NCI-H69 (cell line): ENCODE results near the gene GLRA1.

Source experiments
- DNase-seq: peaks from one replicate; lab custom pipeline; 2025; lab: John Stamatoyannopoulos, UW

The GLRA1 gene

DNA sequence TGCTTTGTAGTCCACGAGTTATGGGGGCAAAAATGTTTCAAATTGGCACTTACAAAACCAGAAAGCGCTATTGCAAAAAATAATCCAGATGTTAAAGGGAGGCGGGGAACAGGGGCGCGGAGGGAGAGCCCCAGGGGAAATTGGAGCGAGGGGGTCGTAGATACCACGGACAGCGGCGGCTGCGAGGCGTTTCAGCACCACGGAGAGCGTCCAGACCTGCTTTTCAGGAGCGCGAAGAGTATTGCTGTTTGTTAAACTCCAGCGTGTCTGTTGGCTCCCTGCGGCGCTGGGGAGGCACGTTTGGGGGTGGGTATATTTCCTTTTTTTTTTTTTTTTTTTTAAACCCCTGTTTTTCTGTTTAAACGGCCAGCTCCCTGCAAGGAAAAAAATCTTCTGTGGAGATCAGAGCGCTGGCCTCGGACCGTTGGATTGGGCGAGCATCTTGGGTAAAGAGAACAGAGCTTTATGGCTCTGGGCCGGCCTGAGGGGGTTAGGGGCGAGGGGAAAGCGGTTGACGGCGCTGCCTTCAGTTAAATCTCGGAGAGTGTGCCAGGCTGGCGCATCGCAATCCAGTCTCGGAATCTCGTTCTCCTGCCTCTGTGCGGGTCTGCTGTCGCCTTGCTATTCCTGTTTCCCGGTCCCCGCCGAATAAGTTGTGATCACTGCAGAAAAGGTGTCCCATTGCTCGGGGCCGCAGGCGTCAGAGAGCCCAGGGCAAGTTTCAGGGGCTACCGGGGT, at the start of gene GLRA1:
Gene GLRA1, minus strand, starts transcription at position 288 of the 738 bp plus-strand sequence. CDS start 302 bp downstream, outside the sequence.
- peak; percentile 51 for DNase-seq

DNA sequence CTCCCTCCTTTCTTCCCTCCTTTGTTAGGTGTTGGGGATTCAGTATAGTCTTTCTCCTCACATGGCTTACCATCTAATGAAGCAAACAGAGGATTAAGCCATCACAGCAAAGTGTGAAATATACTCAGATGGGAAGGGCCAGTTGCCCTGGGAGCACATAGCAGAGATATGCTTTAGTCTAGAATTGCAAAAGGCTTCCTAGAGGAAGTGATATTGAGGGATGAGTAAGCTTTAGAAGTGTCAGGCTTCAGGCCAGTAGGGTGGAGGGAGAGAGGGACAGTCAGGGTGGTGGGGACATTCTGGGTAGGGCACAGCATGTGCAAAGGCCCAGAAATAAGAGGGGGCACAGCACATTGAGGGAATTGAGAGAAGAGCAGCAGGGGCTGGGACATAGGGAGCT, 46.2 kb upstream of the GLRA1 start:
- DNase-seq, result no peak

DNA sequence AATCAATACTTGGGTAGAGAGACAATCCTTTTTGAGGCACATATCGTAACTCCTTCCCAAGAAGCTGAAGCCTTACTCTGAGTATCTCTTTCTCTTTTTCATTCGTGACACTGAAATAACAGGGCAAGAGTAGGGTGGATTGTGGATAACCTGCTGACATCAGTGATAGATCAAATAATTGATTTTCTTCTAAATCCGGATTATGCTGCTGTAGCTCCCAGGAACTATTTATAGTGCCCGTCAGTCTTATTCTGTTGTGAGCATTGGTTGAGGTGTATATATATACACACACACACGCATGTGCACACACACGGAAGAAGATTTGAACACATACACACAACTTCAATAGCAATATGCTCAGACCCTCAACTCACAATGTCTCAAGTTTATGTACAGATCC, 43.2 kb upstream of the GLRA1 start:
- no peak for DNase-seq

DNA sequence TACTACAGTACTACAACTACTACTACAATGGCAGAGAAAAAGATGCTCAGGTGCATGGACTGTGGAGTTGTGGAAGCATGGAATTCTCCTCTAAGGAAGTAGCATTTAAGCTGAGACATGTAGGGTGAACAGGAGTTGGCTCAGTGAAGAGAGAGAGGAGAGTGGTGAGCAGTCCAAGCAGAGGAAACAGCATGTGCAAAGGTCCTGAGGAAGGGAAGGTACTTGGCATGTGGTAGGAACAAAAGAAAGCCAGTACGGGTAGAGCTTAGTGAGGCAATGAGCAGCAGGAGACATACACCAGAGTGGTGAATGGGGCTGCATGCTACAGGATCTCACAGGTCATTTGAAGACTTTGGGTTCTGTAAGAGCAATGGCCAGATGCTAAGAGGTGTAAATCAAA, 41.4 kb upstream of the GLRA1 start:
- no peak for DNase-seq

DNA sequence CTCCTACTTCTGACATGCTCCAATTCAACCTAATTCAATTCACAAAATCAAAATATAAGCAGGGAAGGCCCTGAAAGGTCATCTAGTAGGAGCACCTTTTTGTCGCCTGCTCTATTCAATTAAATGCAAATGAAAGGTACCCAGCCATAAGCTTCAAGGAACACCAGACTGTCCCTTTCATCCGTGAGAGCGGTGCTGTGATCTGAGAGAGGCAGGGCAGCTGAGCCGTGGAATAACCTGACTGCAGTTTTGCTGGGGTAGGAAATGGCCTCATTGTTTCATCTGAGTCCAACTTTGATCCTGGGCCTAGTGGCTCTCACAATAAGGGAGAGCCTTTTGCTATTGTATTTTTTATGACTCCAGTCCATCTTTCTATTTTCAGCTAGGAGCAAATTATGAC, 39.8 kb upstream of the GLRA1 start:
- no peak for DNase-seq

DNA sequence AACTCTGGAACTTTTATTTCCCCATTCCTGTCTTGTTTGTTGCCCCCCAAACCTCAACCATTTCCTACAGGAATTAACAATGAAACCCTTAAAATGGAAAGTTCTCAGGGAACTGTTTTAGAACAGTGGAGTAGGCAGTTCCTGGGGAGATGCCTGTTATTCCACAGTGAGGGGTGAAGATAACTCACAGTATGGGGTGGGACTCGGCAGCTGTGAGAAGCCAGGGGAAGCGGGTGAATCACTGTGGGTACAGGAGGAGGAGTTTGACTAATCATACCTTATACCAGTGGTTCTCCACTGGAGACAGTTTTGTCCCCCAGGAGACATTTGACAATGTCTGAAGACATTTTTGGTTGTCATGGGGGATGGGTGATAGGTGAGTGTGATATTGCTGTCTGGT, 36.9 kb upstream of the GLRA1 start:
- DNase-seq, result peak; percentile 22

DNA sequence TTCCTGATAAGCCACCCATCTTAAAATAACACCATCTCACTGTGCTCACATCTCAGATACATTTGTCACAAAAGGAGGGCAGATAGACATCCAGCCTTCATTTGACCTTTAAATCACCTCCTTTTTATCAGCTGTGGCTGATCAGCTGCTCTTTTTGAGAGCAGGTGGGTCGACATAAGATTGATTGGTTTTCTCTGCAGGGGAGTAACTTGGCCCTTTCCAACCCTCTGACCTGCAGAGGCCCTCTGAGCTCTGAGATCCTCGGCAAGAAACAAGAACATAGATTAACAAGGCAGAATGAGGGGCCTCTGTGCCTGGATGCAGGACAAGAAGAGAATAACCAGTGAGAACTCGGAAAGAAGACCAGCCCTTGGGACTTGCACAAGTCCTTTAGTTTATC, 33.5 kb upstream of the GLRA1 start:
- no peak for DNase-seq

DNA sequence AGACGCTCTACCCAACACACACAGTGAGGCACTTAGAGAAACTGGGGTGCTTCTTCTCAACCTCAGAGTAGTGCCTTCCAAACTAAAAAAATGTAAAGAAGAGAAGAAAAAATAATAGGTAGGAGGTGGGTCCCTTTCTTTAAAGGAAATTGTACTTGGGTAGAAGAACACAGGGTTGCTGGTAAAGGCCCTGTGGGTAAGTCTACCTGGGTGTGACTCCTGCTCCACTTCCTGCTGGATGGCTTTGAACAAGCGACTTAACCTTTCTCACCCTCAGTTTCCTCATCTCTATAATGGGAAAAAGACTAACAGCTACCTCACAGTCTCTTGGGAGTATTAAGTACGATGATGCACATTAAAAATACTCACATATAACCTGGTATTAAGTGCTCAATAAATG, 32.1 kb upstream of the GLRA1 start:
- DNase-seq, result no peak

DNA sequence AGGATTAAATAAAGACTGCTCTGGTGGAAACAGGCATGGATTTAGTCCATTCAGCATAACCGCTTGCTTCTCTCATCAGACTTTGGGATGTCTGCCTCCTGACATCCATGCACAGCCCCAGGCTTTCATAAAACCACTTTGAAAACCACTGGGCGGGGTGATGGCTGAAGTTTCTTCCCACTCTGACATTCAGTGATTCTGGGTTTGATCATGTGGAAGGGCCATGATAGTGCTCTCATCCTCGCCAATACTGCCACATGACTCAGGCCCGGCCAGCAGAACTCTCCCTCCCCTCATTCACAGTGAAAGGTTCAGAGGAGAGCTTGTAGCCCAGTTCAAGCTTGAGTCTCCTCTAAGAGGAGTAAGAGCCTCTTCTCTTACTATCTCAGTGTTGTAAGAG, 29.6 kb upstream of the GLRA1 start:
- no peak for DNase-seq

DNA sequence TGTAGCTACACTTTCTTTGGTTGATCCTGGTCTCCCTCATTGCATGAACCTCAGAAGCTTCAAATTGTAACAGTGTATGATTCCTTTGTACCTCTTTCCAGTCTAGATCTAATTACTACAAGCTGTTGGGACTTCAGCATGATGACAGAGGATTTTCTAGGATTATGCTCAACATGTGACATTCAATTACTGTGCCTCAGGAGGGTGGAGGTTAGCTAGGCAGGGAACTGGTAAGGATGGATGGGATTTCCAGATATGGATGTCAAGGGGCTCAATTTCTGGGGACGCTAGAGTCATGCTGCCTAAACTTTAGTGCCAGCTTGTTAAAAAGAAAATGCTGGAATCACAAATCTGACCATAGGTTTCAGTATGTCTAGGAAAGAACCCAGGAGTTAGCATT, 29.2 kb upstream of the GLRA1 start:
- no peak for DNase-seq

DNA sequence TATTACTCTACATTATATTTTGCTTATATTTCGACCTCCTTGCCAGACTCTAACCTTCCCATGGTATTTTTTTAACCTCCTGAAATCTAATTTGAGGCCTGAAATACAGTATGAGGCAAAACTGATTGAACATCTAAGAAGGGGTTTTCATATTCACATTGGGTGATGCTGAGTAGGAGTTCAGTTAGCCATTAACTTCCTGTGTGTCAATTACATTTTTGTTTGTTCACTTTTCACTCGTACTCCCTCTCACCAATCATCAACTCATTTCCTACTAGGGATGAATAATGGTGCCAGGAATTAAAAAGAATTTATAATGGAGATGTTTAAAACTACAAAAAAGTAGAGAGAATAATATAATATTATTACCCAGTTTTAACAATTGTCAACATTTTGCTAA, 27.6 kb upstream of the GLRA1 start:
- DNase-seq, result no peak

DNA sequence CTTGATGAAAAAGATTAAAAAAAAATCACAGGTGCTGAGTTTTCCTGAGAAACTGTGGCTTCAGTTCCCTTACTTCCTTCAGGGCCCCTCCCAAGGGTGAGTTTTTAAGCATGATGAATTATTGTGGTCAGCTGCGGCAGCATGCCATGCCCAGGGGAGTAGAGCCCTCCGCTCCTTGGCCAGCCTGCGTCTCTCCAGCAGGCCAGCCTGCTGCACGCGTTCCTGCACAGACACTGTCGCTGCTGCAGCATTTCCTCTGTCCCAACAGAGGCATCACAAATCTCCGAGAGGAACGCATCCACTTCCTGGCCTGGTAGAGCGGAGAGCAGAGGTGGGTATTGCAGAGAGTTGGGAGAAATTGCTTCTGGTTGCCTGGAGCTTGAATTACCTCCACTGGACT, 26.1 kb upstream of the GLRA1 start:
- DNase-seq, result no peak

DNA sequence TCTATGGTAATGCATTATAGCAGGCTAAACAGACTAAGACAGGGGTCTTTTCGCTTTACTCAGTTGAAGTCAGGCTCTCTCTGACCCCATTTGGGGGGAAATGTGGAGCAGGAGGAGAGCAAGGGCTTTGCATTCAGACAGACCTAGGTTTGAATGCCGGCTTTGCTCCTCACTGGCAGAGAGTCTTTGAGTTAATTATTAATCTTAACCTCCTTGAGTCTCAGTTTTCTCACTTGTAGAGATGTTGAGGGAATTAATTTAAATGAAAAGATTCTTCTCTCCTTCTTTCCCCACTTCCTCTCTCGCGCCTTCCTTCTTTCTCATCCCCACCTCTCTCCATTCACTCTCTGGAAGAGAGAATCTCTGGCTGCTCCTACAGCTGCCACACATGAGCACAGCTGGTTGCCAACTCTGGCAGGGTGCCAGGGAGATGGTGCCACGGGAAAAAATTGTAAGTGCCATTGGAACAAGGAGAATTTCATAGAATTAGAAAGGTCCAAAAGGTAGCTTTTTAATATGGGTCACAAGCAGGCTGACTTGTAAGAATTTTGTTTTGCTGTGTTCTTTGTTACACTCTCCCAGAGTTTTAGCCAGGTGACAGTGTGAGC, 25.2 kb upstream of the GLRA1 start:
- DNase-seq, result peak; percentile 48

DNA sequence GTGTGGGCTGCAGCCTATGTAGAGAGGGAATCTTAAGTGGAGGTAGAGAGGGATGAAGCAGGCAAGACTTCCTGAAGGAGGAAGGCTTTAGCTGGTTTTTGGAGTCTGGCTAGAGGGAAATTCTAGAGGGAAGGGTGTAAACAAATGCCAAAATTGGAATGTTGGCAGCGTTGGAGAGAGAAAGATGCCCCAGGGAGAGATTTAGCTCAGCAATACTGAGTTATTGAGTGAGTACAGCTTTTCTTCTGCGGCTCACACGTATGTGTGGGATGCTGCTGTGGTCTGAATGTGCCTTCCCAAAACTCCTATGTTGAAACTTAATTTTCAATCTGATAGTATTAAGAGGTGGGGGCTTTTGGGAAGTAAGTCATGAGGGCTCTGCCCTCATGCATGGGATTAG, 24.5 kb upstream of the GLRA1 start:
- no peak for DNase-seq

DNA sequence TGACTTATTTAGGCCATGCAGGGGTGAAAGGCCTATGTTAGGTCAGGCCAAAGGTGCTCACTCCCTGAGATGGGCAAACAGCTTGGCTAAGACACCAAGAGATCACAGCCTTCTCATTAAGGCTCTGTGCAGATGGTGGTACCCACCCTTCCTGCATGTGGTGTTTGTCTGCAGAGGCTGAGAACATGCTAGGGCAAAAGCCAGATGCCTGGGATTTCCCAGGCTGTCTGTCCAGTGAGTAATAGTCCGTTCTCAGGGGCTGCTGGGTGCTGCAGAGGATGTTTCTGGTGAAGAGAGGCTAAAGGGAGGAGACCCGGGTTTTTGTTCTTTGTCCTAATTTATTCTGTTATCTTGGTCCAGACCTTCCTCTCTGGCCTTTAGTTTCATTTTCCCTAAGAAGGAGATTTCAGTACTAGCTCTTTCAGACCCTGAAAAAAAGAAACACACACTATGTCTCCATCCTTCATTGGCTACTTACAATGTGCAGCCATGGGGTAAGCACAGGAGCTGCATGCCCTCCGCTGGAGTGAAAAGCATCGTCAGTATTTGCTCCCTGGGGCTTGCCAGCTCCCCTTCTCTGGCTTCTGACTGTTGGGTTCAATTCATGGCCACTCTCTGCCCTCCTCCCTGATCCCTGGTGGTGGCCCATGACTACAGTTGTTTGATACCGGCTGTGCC, 23.4 kb upstream of the GLRA1 start:
- DNase-seq, result no peak

DNA sequence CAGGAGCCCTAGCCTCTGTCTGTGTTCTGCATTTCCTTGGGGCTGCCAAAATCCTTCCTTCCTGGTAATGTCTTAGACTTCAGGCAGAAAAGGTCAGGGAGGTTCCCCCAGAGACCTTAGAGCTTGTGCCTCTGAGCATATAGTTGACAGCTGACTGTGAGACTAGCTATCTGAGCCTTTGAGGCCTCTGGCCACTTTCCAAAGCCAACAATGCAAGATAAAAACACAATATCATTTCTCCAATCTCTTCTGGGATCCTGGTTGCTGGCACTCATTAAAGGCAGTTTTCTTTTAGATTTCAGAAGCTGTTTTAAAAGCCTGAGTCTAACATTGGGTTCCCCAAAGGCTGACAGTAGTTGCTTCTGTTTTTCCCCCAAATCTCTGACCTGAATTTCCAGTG, 13.2 kb upstream of the GLRA1 start:
- DNase-seq, result no peak

DNA sequence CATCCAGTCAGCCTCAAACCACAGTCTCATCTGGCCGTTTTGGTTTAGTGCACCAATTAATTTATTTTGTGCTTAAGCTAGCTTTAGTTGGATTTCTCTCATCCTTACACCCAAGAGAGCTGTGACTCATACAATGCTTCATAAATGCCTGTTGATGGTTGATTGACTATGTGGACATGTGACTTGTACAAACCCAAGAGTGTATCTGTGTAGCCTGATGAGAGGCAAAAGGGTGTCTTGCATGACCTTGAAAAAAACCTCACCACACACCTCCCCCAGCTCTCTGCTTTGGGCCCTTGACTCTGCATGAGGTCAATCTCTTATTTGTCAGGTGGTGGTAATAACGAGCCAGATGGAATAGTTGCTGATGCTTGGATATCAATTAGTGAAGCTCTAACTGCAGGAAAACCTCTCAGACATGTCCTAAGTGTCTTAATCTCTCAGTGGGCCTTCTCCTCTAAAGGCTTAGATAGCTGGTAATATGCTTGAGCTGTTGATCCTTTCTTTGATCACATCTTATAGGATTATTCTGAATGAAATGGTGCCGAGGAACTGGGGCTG, 10.6 kb upstream of the GLRA1 start:
- peak; percentile 21 for DNase-seq

DNA sequence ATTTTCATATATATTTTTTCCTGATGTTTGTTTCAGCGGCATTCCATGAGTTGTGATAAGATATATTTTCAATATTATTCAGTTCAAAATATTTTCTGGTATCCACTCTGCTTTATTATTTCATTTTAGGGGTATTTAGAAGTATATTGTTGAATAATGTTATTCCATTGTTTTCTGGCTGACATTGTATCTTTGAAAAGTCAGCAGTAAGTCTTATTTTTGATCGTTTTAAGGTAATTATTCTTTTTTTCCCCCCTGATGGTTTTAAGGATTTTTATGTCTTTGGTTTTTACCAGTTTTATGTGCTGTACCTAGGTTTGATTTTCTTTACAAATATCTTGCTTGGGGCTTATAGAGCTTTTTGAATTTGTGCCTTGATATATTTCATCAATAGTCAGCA, 6.6 kb upstream of the GLRA1 start:
- DNase-seq, result no peak

DNA sequence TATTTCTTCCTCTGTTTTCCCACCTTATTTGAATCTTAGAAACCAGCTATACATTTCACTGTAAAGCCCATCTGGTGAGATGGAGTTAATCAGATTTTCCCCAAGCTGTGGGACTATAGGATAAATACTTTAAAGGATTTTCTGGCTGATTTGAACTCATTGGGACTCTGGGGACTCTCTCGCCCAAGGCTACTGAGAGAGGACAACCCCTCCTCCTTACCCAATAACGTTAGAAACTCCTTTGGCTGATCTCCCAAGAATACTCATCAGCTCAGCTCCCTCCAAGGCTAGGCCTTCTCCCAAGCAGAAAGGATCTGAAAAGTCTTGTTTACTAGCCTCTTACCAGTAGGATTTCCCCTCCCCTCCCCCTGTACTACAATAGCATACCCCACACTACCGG, 1.5 kb upstream of the GLRA1 start:
- DNase-seq, result peak; percentile 15

DNA sequence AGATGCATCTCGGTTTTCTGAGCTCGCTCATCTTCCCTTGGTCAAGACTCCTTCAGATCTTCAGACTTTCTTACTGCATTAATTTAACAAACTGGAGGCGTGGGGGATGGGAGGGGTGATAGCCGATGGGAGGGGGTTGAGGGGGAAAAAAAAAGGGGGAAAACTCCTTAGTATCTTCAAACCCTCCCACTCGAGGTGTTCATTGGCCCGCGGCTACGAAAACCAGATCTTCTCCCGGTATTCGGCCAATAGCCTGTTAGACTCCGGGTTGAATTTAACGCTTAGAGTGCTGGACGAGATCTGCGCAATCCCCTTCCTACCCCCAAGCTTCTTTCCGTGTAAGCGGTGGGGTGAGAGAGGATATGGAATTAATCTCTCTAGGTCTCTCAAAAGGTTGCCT, 689 bp upstream of the GLRA1 start:
- DNase-seq, result peak; percentile 55

DNA sequence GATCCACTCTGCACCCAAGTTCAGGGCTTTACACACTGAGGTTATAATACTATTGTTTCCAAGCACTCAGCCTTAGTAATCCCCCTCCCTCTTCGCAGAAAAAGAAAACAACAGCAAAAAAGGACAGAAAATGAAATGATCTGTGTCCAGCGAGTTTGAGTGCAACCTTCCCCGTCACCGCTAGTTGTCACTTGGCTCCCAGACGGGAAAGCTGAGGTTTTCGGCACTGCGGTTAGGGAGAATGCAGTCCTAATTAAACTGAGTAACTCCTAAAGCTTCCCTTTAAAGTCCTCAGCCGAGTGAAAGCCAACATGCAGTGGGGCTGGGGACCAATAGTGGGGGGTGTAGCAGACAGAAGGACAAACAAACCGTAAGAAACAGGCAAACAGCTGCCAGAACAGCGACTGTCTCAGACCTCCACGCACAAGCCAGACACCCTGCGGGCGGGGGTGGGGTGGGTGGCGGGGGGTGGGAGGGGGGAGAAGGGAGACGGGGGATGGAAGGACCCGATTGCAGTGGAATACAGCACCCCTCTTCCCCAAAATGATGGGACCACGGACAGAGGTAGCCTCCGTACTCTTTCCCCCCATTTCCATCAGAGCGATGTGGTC, 680 bp downstream of the GLRA1 start:
- peak; percentile 71 for DNase-seq

DNA sequence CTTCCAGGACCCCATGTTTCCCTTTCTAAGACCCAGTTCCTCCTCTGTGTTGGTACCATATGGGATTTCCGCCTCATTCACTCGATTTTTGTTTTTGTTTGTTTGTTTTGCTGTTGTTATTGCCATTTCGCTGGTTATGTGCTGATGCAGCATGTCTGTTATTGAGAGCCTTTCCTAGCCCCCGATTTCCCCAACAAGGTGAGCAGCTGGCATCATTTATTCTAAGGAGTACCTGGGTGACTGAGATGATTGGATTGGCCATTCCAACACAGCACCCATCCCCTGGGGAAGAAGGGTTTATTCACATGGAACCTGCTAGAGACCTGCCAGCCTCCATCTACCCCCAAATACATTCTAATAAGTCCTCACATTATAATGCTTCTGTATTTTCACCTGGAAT, 2.7 kb downstream of the GLRA1 start:
- DNase-seq, result no peak

DNA sequence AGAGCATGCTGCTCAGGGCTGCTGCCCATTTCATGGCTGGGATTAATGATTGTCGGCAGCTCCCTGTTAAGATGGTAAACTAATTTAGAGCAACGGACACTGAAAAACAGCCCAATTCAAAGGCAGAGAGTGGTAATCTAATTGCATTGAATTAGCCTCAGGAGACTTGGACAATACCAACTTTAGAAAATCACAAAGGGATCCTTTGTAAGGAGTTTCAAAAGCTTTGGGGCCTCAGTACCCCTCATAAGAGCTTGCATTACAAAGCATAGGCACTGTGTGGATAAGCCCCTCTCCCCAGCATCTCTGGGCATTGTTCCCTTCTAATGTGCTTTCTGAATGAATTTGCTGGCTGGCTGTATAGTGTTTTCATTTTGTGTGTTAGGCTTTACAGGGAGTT, 6.7 kb downstream of the GLRA1 start:
- peak; percentile 61 for DNase-seq
